Measurements from ENCODE around the gene SMYD1.

SMYD1 gene

GRCh38 chr2:88081924-88082608 is 14.4 kb downstream of the SMYD1 start:
- H3K36me3 Mint-ChIP-seq (ENCODE audit: insufficient read depth), result no peaks in the 10 kb centered on the region

GRCh38 chr2:88082781-88083180 is 15.2 kb downstream of the SMYD1 start:
- Mint-ChIP-seq H3K36me3 (ENCODE audit: insufficient read depth) (no peaks in the 10 kb centered on the region), H3K27me3 (peaks cover 32% of the 10 kb centered on the region), H3K4me3 (no peak overlapping the region), H3K27ac (ENCODE audit: low read depth) (no peak overlapping the region), H3K9me3 (no peaks in the 10 kb centered on the region), H3K4me1 (no peaks in the 10 kb centered on the region)
- DNase-seq (ENCODE audit: low spot score in 2 of 2) (no peak), ATAC-seq (replicated peaks; ENCODE audit: extremely low read depth, poor library complexity, severe bottlenecking) (no peak)

More at GRCh38 chr2:88081924-88082608, 14.4 kb downstream of the SMYD1 start:
- no peaks in the 10 kb centered on the region for H3K9me3 Mint-ChIP-seq
- no peaks in the 10 kb centered on the region for H3K4me1 Mint-ChIP-seq
- H3K4me3 Mint-ChIP-seq, result no peak overlapping the region
- peaks cover 32% of the 10 kb centered on the region for H3K27me3 Mint-ChIP-seq
- ATAC-seq (replicated peaks; ENCODE audit: extremely low read depth, poor library complexity, severe bottlenecking) (no peak), DNase-seq (ENCODE audit: low spot score in 2 of 2) (no peak)
- no peak overlapping the region for H3K27ac Mint-ChIP-seq (ENCODE audit: low read depth)

GRCh38 chr2:88085099-88085498 is 17.5 kb downstream of the SMYD1 start:
- Mint-ChIP-seq H3K27ac (ENCODE audit: low read depth) (no peak overlapping the region), H3K27me3 (peaks cover 30% of the 10 kb centered on the region), H3K9me3 (no peaks in the 10 kb centered on the region), H3K4me1 (no peaks in the 10 kb centered on the region), H3K36me3 (ENCODE audit: insufficient read depth) (no peaks in the 10 kb centered on the region), H3K4me3 (no peak overlapping the region)
- no peak for DNase-seq (ENCODE audit: low spot score in 2 of 2)
- ATAC-seq (replicated peaks; ENCODE audit: extremely low read depth, poor library complexity, severe bottlenecking), result no peak

- Mint-ChIP-seq H3K36me3 (ENCODE audit: insufficient read depth) (no peaks in the 10 kb centered on the region), H3K27ac (ENCODE audit: low read depth) (no peak overlapping the region), H3K4me3 (no peak overlapping the region), H3K27me3 (peaks cover 25% of the 10 kb centered on the region), H3K4me1 (no peaks in the 10 kb centered on the region), H3K9me3 (no peaks in the 10 kb centered on the region)
- ATAC-seq (replicated peaks; ENCODE audit: extremely low read depth, poor library complexity, severe bottlenecking), result no peak
- DNase-seq (ENCODE audit: low spot score in 2 of 2), result no peak
Observed at GRCh38 chr2:88085602-88086001, 18.0 kb downstream of the SMYD1 start.

GRCh38 chr2:88086401-88086800 is 18.8 kb downstream of the SMYD1 start:
- Mint-ChIP-seq H3K36me3 (ENCODE audit: insufficient read depth) (no peaks in the 10 kb centered on the region), H3K27me3 (peaks cover 21% of the 10 kb centered on the region), H3K27ac (ENCODE audit: low read depth) (no peak overlapping the region), H3K9me3 (no peaks in the 10 kb centered on the region), H3K4me1 (no peaks in the 10 kb centered on the region), H3K4me3 (no peak overlapping the region)
- DNase-seq (ENCODE audit: low spot score in 2 of 2), result no peak
- no peak for ATAC-seq (replicated peaks; ENCODE audit: extremely low read depth, poor library complexity, severe bottlenecking)

GRCh38 chr2:88087073-88087472 is 19.4 kb downstream of the SMYD1 start:
- DNase-seq (ENCODE audit: low spot score in 2 of 2), result no peak
- Mint-ChIP-seq H3K9me3 (no peaks in the 10 kb centered on the region), H3K27ac (ENCODE audit: low read depth) (no peak overlapping the region), H3K36me3 (ENCODE audit: insufficient read depth) (no peaks in the 10 kb centered on the region), H3K4me1 (no peaks in the 10 kb centered on the region), H3K4me3 (no peak overlapping the region), H3K27me3 (peaks cover 15% of the 10 kb centered on the region)
- ATAC-seq (replicated peaks; ENCODE audit: extremely low read depth, poor library complexity, severe bottlenecking), result no peak

GRCh38 chr2:88087763-88088162 is 20.1 kb downstream of the SMYD1 start:
- Mint-ChIP-seq H3K27ac (ENCODE audit: low read depth) (no peak overlapping the region), H3K27me3 (peaks cover 9% of the 10 kb centered on the region), H3K4me3 (no peak overlapping the region), H3K4me1 (no peaks in the 10 kb centered on the region), H3K36me3 (ENCODE audit: insufficient read depth) (no peaks in the 10 kb centered on the region), H3K9me3 (no peaks in the 10 kb centered on the region)
- DNase-seq (ENCODE audit: low spot score in 2 of 2), result no peak
- ATAC-seq (replicated peaks; ENCODE audit: extremely low read depth, poor library complexity, severe bottlenecking), result no peak

- no peak overlapping the region for H3K27ac Mint-ChIP-seq (ENCODE audit: low read depth)
- no peaks in the 10 kb centered on the region for H3K36me3 Mint-ChIP-seq (ENCODE audit: insufficient read depth)
- no peaks in the 10 kb centered on the region for H3K4me1 Mint-ChIP-seq
- ATAC-seq (replicated peaks; ENCODE audit: extremely low read depth, poor library complexity, severe bottlenecking), result no peak
- H3K4me3 Mint-ChIP-seq, result no peak overlapping the region
- H3K9me3 Mint-ChIP-seq, result no peaks in the 10 kb centered on the region
- DNase-seq (ENCODE audit: low spot score in 2 of 2), result no peak
- no peaks in the 10 kb centered on the region for H3K27me3 Mint-ChIP-seq
Observed at GRCh38 chr2:88088999-88089398, 21.4 kb downstream of the SMYD1 start.

- Mint-ChIP-seq H3K4me3 (no peak overlapping the region), H3K27me3 (no peaks in the 10 kb centered on the region), H3K27ac (ENCODE audit: low read depth) (no peak overlapping the region), H3K9me3 (no peaks in the 10 kb centered on the region), H3K4me1 (no peaks in the 10 kb centered on the region), H3K36me3 (ENCODE audit: insufficient read depth) (no peaks in the 10 kb centered on the region)
- no peak for DNase-seq (ENCODE audit: low spot score in 2 of 2)
- ATAC-seq (replicated peaks; ENCODE audit: extremely low read depth, poor library complexity, severe bottlenecking), result no peak
Observed at GRCh38 chr2:88090446-88091283, 23.0 kb downstream of the SMYD1 start.

GRCh38 chr2:88091943-88092342 is 24.3 kb downstream of the SMYD1 start:
- H3K9me3 Mint-ChIP-seq, result no peaks in the 10 kb centered on the region
- no peak overlapping the region for H3K4me3 Mint-ChIP-seq
- no peak for DNase-seq (ENCODE audit: low spot score in 2 of 2)
- peaks cover 6% of the 10 kb centered on the region for H3K27me3 Mint-ChIP-seq
- H3K27ac Mint-ChIP-seq (ENCODE audit: low read depth), result no peak overlapping the region
- H3K4me1 Mint-ChIP-seq, result no peaks in the 10 kb centered on the region
- ATAC-seq (replicated peaks; ENCODE audit: extremely low read depth, poor library complexity, severe bottlenecking), result no peak
- no peaks in the 10 kb centered on the region for H3K36me3 Mint-ChIP-seq (ENCODE audit: insufficient read depth)

GRCh38 chr2:88092773-88093172 is 25.1 kb downstream of the SMYD1 start:
- H3K27me3 Mint-ChIP-seq, result peaks cover 11% of the 10 kb centered on the region
- no peak overlapping the region for H3K27ac Mint-ChIP-seq (ENCODE audit: low read depth)
- DNase-seq (ENCODE audit: low spot score in 2 of 2) (no peak), ATAC-seq (replicated peaks; ENCODE audit: extremely low read depth, poor library complexity, severe bottlenecking) (no peak)
- no peaks in the 10 kb centered on the region for H3K4me1 Mint-ChIP-seq
- no peaks in the 10 kb centered on the region for H3K36me3 Mint-ChIP-seq (ENCODE audit: insufficient read depth)
- no peaks in the 10 kb centered on the region for H3K9me3 Mint-ChIP-seq
- H3K4me3 Mint-ChIP-seq, result no peak overlapping the region

- no peak overlapping the region for H3K4me3 Mint-ChIP-seq
- ATAC-seq (replicated peaks; ENCODE audit: extremely low read depth, poor library complexity, severe bottlenecking) (no peak), DNase-seq (ENCODE audit: low spot score in 2 of 2) (no peak)
- no peak overlapping the region for H3K27ac Mint-ChIP-seq (ENCODE audit: low read depth)
- H3K4me1 Mint-ChIP-seq, result no peaks in the 10 kb centered on the region
- H3K36me3 Mint-ChIP-seq (ENCODE audit: insufficient read depth), result no peaks in the 10 kb centered on the region
- H3K9me3 Mint-ChIP-seq, result no peaks in the 10 kb centered on the region
- peaks cover 15% of the 10 kb centered on the region for H3K27me3 Mint-ChIP-seq
Observed at GRCh38 chr2:88095022-88095421, 27.4 kb downstream of the SMYD1 start.

GRCh38 chr2:88096708-88097107 is 29.1 kb downstream of the SMYD1 start:
- H3K27ac Mint-ChIP-seq (ENCODE audit: low read depth), result no peak overlapping the region
- no peaks in the 10 kb centered on the region for H3K4me1 Mint-ChIP-seq
- no peaks in the 10 kb centered on the region for H3K9me3 Mint-ChIP-seq
- H3K27me3 Mint-ChIP-seq, result peaks cover 21% of the 10 kb centered on the region
- ATAC-seq (replicated peaks; ENCODE audit: extremely low read depth, poor library complexity, severe bottlenecking) (no peak), DNase-seq (ENCODE audit: low spot score in 2 of 2) (no peak)
- no peak overlapping the region for H3K4me3 Mint-ChIP-seq
- H3K36me3 Mint-ChIP-seq (ENCODE audit: insufficient read depth), result no peaks in the 10 kb centered on the region
